Urinary bladder (tissue), 2 donors: ENCODE data around the gene LIG1. TPM values are rescaled to one million over a fixed set of nuclear protein-coding genes. Genes with fewer than 3 reads are reported as not detected.

ENCODE experiments used
- polyA plus RNA-seq: library from polyadenylated mRNA; stranded (reverse); fragments of 200-250 nt; gene quantifications from one replicate; pipeline ENCODE4 v1.2.3, GENCODE V29; 2013
- total RNA-seq: library from RNA; depleted of rRNA; stranded (reverse); fragments of >200 nt; gene quantifications from one replicate; pipeline ENCODE4 v1.2.3, GENCODE V29; 2014
- donor health status: healthy.

LIG1 gene
- total and polyA plus RNA-seq, 2 donors: 11.4 to 21.6 TPM

Other genes with a start within 250 kb of the LIG1 start
- gene BSPH1, start 178.2 kb downstream of the LIG1 start, total RNA-seq: not detected
- gene BSPH1, start 178.2 kb downstream of the LIG1 start, polyA plus RNA-seq: not detected
- not detected for gene ELSPBP1, start 175.7 kb downstream of the LIG1 start, total RNA-seq
- gene ELSPBP1, start 175.7 kb downstream of the LIG1 start, polyA plus RNA-seq: not detected
- not detected for gene CABP5, start 126.3 kb downstream of the LIG1 start, total RNA-seq
- not detected for gene CABP5, start 126.3 kb downstream of the LIG1 start, polyA plus RNA-seq
- gene PLA2G4C, start 59.5 kb downstream of the LIG1 start, total RNA-seq: 10.5 TPM
- 13.5 TPM for gene PLA2G4C, start 59.5 kb downstream of the LIG1 start, polyA plus RNA-seq
- 1.6 TPM for gene ZSWIM9, start 336 bp upstream of the LIG1 start, total RNA-seq
- gene ZSWIM9, start 336 bp upstream of the LIG1 start, polyA plus RNA-seq: 10.6 TPM
- gene CARD8, start 85.6 kb upstream of the LIG1 start, total RNA-seq: 81.3 TPM
- 29.0 TPM for gene CARD8, start 85.6 kb upstream of the LIG1 start, polyA plus RNA-seq
- gene ZNF114, start 99.7 kb upstream of the LIG1 start, total RNA-seq: 6.6 TPM
- 0.24 TPM for gene ZNF114, start 99.7 kb upstream of the LIG1 start, polyA plus RNA-seq
- gene EMP3, start 155.2 kb upstream of the LIG1 start, total RNA-seq: 81.3 TPM
- gene EMP3, start 155.2 kb upstream of the LIG1 start, polyA plus RNA-seq: 159 TPM
- 4.3 TPM for gene TMEM143, start 193.6 kb upstream of the LIG1 start, total RNA-seq
- 10.2 TPM for gene TMEM143, start 193.6 kb upstream of the LIG1 start, polyA plus RNA-seq
- not detected for gene SYNGR4, start 194.0 kb upstream of the LIG1 start, total RNA-seq
- gene SYNGR4, start 194.0 kb upstream of the LIG1 start, polyA plus RNA-seq: not detected
- gene KDELR1, start 221.2 kb upstream of the LIG1 start, total RNA-seq: 68.7 TPM
- gene KDELR1, start 221.2 kb upstream of the LIG1 start, polyA plus RNA-seq: 144 TPM
- gene GRIN2D, start 223.3 kb upstream of the LIG1 start, total RNA-seq: 1.9 TPM
- gene GRIN2D, start 223.3 kb upstream of the LIG1 start, polyA plus RNA-seq: 0.30 TPM